Fibroblast of pulmonary artery (primary cell): ENCODE results near the gene GPR12.

Experiments used
- DNase-seq: peaks from one replicate; pipeline ENCODE4 v3.0.0-alpha.2; 2010; ENCODE audit warnings: low read depth
- H3K4me3 ChIP-seq: replicated peaks from 2 replicates; pipeline ENCODE4 v1.5.1; 2011; ENCODE audit warnings: low read depth, mild to moderate bottlenecking, control low read depth, low read length, moderate library complexity
- CTCF ChIP-seq: IDR thresholded peaks from 2 replicates; pipeline ENCODE4 v1.5.1; 2011; ENCODE audit warnings: mild to moderate bottlenecking, control low read depth, low read length, inconsistent platforms; ENCODE audit errors: missing control alignments

The GPR12 gene

GRCh38 chr13:26784704-26785639 is 24.4 kb upstream of the GPR12 start:
- DNase-seq: no peak
- TF ChIP-seq CTCF: no peak
- H3K4me3 ChIP-seq: no peak overlapping the region

- no peak overlapping the region for H3K4me3 ChIP-seq
- TF ChIP-seq CTCF: no peak
- DNase-seq: no peak
Measured at GRCh38 chr13:26780411-26780810, 19.8 kb upstream of the GPR12 start.

- no peak for TF ChIP-seq CTCF
- H3K4me3 ChIP-seq: no peak overlapping the region
- no peak for DNase-seq
Measured at GRCh38 chr13:26779321-26779720, 18.7 kb upstream of the GPR12 start.

GRCh38 chr13:26772531-26772930 is 11.9 kb upstream of the GPR12 start:
- no peak for TF ChIP-seq CTCF
- no peak for DNase-seq
- no peak overlapping the region for H3K4me3 ChIP-seq

GRCh38 chr13:26771796-26772195 is 11.2 kb upstream of the GPR12 start:
- no peak for TF ChIP-seq CTCF
- no peak for DNase-seq
- H3K4me3 ChIP-seq: no peak overlapping the region

- no peak overlapping the region for H3K4me3 ChIP-seq
- no peak for DNase-seq
- TF ChIP-seq CTCF: no peak
Measured at GRCh38 chr13:26762745-26763345, 2.3 kb upstream of the GPR12 start.
